Vagina (tissue), 2 donors: Measurements from ENCODE around the gene KEL.

Source experiments
- POLR2A ChIP-seq, 2 donors: fragments of 450-650 bp; IDR thresholded peaks; one replicate each; pipeline ENCODE4 v1.6.1; 2017; ENCODE audit warnings: antibody characterized with exemption in 2 of 2, mild to moderate bottlenecking in 2 of 2, moderate library complexity in 2 of 2
- POLR2AphosphoS5 ChIP-seq, 2 donors: sonication (generic); formaldehyde crosslinking; IDR thresholded peaks; one replicate each; pipeline ENCODE4 v1.9.0; 2017; ENCODE audit warnings: antibody characterized with exemption in 2 of 2, mild to moderate bottlenecking in 2 of 2, low read depth in 1 of 2; ENCODE audit not compliant: insufficient read depth in 1 of 2
- TF ChIP-seq, protein P1 (sequence below), 3 experiments: fragments of 450-650 bp in 2 of 3; fragments of 200-600 bp in 1 of 3; sonication (generic) in 1 of 3; IDR thresholded peaks; one replicate each; pipeline ENCODE4 v1.5.1; 2017 to 2019; ENCODE audit warnings: antibody characterized with exemption in 3 of 3, mild to moderate bottlenecking in 2 of 3, moderate library complexity in 2 of 3

DNA sequence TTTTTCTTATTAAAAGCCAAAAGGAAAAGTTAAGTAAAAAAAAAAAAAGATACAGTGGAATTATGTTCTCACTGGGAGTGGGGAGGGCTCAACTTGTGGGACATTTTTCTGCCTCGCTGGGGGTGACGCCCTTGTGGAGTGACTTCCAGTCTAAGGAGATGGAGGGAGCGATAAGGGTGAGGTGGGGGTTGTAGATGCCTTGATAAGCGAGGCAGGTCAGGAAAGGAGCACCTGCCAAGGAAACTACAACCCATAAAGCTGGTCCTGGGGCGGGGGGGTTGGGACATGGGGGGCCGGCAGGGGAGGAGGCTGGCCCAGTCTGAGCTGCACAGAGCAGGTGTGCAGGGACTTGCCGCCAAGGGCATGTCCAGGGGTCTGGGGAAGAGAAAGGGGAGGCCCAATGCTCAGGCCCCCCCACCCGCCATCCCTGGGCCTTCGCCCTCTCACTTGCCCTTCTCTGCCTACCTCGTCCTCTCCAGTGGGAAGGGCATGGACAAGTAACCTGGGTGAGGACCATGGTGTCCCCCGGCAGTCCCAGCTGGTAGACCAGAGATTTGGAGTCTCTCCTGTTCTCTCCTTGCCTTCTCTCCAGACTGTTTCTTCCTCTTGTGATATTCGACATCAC, 26.1 kb downstream of the KEL start:
- no peak for TF ChIP-seq POLR2A (IDR thresholded peaks at IDR 0.05)
- TF ChIP-seq, protein P1, sequence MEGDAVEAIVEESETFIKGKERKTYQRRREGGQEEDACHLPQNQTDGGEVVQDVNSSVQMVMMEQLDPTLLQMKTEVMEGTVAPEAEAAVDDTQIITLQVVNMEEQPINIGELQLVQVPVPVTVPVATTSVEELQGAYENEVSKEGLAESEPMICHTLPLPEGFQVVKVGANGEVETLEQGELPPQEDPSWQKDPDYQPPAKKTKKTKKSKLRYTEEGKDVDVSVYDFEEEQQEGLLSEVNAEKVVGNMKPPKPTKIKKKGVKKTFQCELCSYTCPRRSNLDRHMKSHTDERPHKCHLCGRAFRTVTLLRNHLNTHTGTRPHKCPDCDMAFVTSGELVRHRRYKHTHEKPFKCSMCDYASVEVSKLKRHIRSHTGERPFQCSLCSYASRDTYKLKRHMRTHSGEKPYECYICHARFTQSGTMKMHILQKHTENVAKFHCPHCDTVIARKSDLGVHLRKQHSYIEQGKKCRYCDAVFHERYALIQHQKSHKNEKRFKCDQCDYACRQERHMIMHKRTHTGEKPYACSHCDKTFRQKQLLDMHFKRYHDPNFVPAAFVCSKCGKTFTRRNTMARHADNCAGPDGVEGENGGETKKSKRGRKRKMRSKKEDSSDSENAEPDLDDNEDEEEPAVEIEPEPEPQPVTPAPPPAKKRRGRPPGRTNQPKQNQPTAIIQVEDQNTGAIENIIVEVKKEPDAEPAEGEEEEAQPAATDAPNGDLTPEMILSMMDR (IDR thresholded peaks at IDR 0.05), result no peak
- TF ChIP-seq POLR2AphosphoS5 (IDR thresholded peaks at IDR 0.05; ENCODE audit: insufficient read depth in 1 of 2, low read depth in 1 of 2), result no peak
